Activated CD4-positive, alpha-beta T cell treated with anti-CD3 and anti-CD28 coated beads for 36 hours (primary cell): ENCODE data around the gene KCNT2. TPM values are rescaled to one million over a fixed set of nuclear protein-coding genes. Genes with fewer than 3 reads are reported as not detected.

Source experiments
- ATAC-seq: fragments of 200-7000 bp; cut with Tn5 transposase; one replicate; pipeline ENCODE4 v1.10.0; 2021; ENCODE audit warnings: mild to moderate bottlenecking, moderate library complexity
- CTCF ChIA-PET: fragments of 350-600 bp; sonication (Branson Sonifier 250); formaldehyde crosslinking; loops from one replicate; lab custom pipeline; 2021; ENCODE audit warnings: antibody characterized with exemption; lab: Charles Lee
- POLR2A ChIA-PET: fragments of 350-600 bp; sonication (Branson Sonifier 250); formaldehyde crosslinking; loops from one replicate; lab custom pipeline; 2021; ENCODE audit warnings: antibody characterized with exemption, inconsistent platforms; lab: Charles Lee
- DNase-seq: peaks from one replicate; pipeline ENCODE4 v3.0.0-alpha.2; 2020
- H3K27ac Mint-ChIP-seq: one replicate; pipeline ENCODE4 v1.8.0; 2021; ENCODE audit warnings: mixed read lengths
- H3K27me3 Mint-ChIP-seq: one replicate; pipeline ENCODE4 v1.8.0; 2021; ENCODE audit warnings: mixed read lengths
- H3K36me3 Mint-ChIP-seq: one replicate; pipeline ENCODE4 v1.8.0; 2021; ENCODE audit warnings: low read depth, mixed read lengths
- H3K4me1 Mint-ChIP-seq: one replicate; pipeline ENCODE4 v1.8.0; 2021; ENCODE audit warnings: mixed read lengths
- H3K4me3 Mint-ChIP-seq: one replicate; pipeline ENCODE4 v1.8.0; 2021; ENCODE audit warnings: mild to moderate bottlenecking, moderate library complexity, mixed read lengths
- H3K9me3 Mint-ChIP-seq: one replicate; pipeline ENCODE4 v1.8.0; 2021; ENCODE audit warnings: low read depth, mixed read lengths
- intact Hi-C, 2 experiments: fragments of 100-400 bp; cut with DNase I in 1 of 2; cut with micrococcal nuclease in 1 of 2; formaldehyde crosslinking; loops; one replicate each; pipeline versions ENCODE4 v1.14.2 to v1.15.1; 2022 to 2024; cut with DNase I, micrococcal nuclease
- total RNA-seq, 2 experiments: library from RNA; stranded (reverse); gene quantifications; one replicate each; pipeline ENCODE4 v1.2.3, GENCODE V29; 2021

The KCNT2 gene
- total RNA-seq, 2 experiments from 2014 or later, result 0.05 to 0.09 TPM

GRCh38 chr1:196407358-196408051 lies 200.7 kb downstream of the KCNT2 start:
- Mint-ChIP-seq H3K9me3 (no peaks in the 10 kb centered on the region), H3K36me3 (no peaks in the 10 kb centered on the region), H3K27ac (no peak overlapping the region), H3K4me3 (no peak overlapping the region), H3K27me3 (no peaks in the 10 kb centered on the region), H3K4me1 (no peaks in the 10 kb centered on the region)
- no peak for ATAC-seq
- DNase-seq, result no peak
- ChIA-PET POLR2A (no interaction called here), CTCF (interaction anchor here (0.6 to 1.2 kb wide), 2 partner anchors 31 to 118 kb away, joined by 4 to 6 read pairs; no protein-coding TSS in a partner anchor)
- intact Hi-C loops, result no loop called here

- ATAC-seq, result no peak
- Mint-ChIP-seq H3K27ac (no peak overlapping the region), H3K9me3 (no peaks in the 10 kb centered on the region), H3K36me3 (no peaks in the 10 kb centered on the region), H3K4me3 (no peak overlapping the region), H3K27me3 (no peaks in the 10 kb centered on the region), H3K4me1 (no peaks in the 10 kb centered on the region)
- no peak for DNase-seq
- CTCF ChIA-PET, result no interaction called here
- intact Hi-C loops, result no loop called here
- POLR2A ChIA-PET, result no interaction called here
Observed at GRCh38 chr1:196405839-196406238, 202.4 kb downstream of the KCNT2 start.

- H3K27me3 Mint-ChIP-seq, result no peaks in the 10 kb centered on the region
Observed at GRCh38 chr1:196403803-196404690, 204.2 kb downstream of the KCNT2 start.

GRCh38 chr1:196401891-196402290 lies 206.3 kb downstream of the KCNT2 start:
- ATAC-seq (no peak), DNase-seq (no peak)
- Mint-ChIP-seq H3K27ac (no peak overlapping the region), H3K36me3 (no peaks in the 10 kb centered on the region), H3K4me3 (no peak overlapping the region), H3K9me3 (no peaks in the 10 kb centered on the region), H3K27me3 (no peaks in the 10 kb centered on the region), H3K4me1 (no peaks in the 10 kb centered on the region)
- intact Hi-C loops, result no loop called here
- ChIA-PET POLR2A (no interaction called here), CTCF (no interaction called here)

More at GRCh38 chr1:196403803-196404690, 204.2 kb downstream of the KCNT2 start:
- Mint-ChIP-seq H3K36me3 (no peaks in the 10 kb centered on the region), H3K4me1 (no peaks in the 10 kb centered on the region), H3K9me3 (no peaks in the 10 kb centered on the region), H3K4me3 (no peak overlapping the region), H3K27ac (no peak overlapping the region)
- DNase-seq (no peak), ATAC-seq (no peak)
- ChIA-PET POLR2A (no interaction called here), CTCF (no interaction called here)
- intact Hi-C loops, result no loop called here

GRCh38 chr1:196401452-196401833 lies 206.8 kb downstream of the KCNT2 start:
- ATAC-seq (no peak), DNase-seq (no peak)
- H3K4me1 Mint-ChIP-seq, result no peaks in the 10 kb centered on the region
- no peak overlapping the region for H3K4me3 Mint-ChIP-seq
- intact Hi-C loops, result no loop called here
- POLR2A ChIA-PET, result no interaction called here
- CTCF ChIA-PET, result no interaction called here
- H3K27ac Mint-ChIP-seq, result no peak overlapping the region
- H3K27me3 Mint-ChIP-seq, result no peaks in the 10 kb centered on the region
- H3K9me3 Mint-ChIP-seq, result no peaks in the 10 kb centered on the region
- no peaks in the 10 kb centered on the region for H3K36me3 Mint-ChIP-seq

- ATAC-seq (no peak), DNase-seq (no peak)
- ChIA-PET CTCF (no interaction called here), POLR2A (no interaction called here)
- Mint-ChIP-seq H3K27ac (no peak overlapping the region), H3K27me3 (no peaks in the 10 kb centered on the region), H3K9me3 (no peaks in the 10 kb centered on the region), H3K4me3 (no peak overlapping the region), H3K4me1 (no peaks in the 10 kb centered on the region), H3K36me3 (no peaks in the 10 kb centered on the region)
- intact Hi-C loops, result no loop called here
Observed at GRCh38 chr1:196400478-196401451, 207.5 kb downstream of the KCNT2 start.

- ChIA-PET POLR2A (no interaction called here), CTCF (no interaction called here)
- Mint-ChIP-seq H3K27me3 (no peaks in the 10 kb centered on the region), H3K9me3 (no peaks in the 10 kb centered on the region), H3K4me1 (no peaks in the 10 kb centered on the region), H3K27ac (no peak overlapping the region), H3K36me3 (no peaks in the 10 kb centered on the region), H3K4me3 (no peak overlapping the region)
- ATAC-seq (no peak), DNase-seq (no peak)
- intact Hi-C loops, result no loop called here
Observed at GRCh38 chr1:196399713-196400112, 208.5 kb downstream of the KCNT2 start.

GRCh38 chr1:196393742-196394141 lies 214.5 kb downstream of the KCNT2 start:
- ChIA-PET POLR2A (no interaction called here), CTCF (no interaction called here)
- Mint-ChIP-seq H3K4me3 (no peak overlapping the region), H3K27me3 (no peaks in the 10 kb centered on the region), H3K36me3 (no peaks in the 10 kb centered on the region), H3K4me1 (no peaks in the 10 kb centered on the region), H3K9me3 (no peaks in the 10 kb centered on the region), H3K27ac (no peak overlapping the region)
- no peak for ATAC-seq
- no peak for DNase-seq
- intact Hi-C loops, result no loop called here

GRCh38 chr1:196393282-196393681 lies 215.0 kb downstream of the KCNT2 start:
- Mint-ChIP-seq H3K4me1 (no peaks in the 10 kb centered on the region), H3K9me3 (no peaks in the 10 kb centered on the region), H3K36me3 (no peaks in the 10 kb centered on the region), H3K4me3 (no peak overlapping the region), H3K27me3 (no peaks in the 10 kb centered on the region), H3K27ac (no peak overlapping the region)
- DNase-seq, result no peak
- POLR2A ChIA-PET, result no interaction called here
- no peak for ATAC-seq
- CTCF ChIA-PET, result no interaction called here
- intact Hi-C loops, result no loop called here

GRCh38 chr1:196387766-196388165 lies 220.5 kb downstream of the KCNT2 start:
- DNase-seq (no peak), ATAC-seq (no peak)
- Mint-ChIP-seq H3K36me3 (no peaks in the 10 kb centered on the region), H3K27ac (no peak overlapping the region), H3K4me3 (no peak overlapping the region), H3K4me1 (no peaks in the 10 kb centered on the region), H3K27me3 (no peaks in the 10 kb centered on the region), H3K9me3 (no peaks in the 10 kb centered on the region)
- POLR2A ChIA-PET, result no interaction called here
- intact Hi-C loops, result no loop called here
- CTCF ChIA-PET, result no interaction called here

GRCh38 chr1:196385109-196385508 lies 223.1 kb downstream of the KCNT2 start:
- Mint-ChIP-seq H3K27me3 (no peaks in the 10 kb centered on the region), H3K4me1 (no peaks in the 10 kb centered on the region), H3K36me3 (no peaks in the 10 kb centered on the region), H3K4me3 (no peak overlapping the region), H3K9me3 (no peaks in the 10 kb centered on the region), H3K27ac (no peak overlapping the region)
- no peak for DNase-seq
- no peak for ATAC-seq
- ChIA-PET CTCF (no interaction called here), POLR2A (no interaction called here)
- intact Hi-C loops, result no loop called here
